ENCODE results near the gene FICD.

The FICD gene

DNA sequence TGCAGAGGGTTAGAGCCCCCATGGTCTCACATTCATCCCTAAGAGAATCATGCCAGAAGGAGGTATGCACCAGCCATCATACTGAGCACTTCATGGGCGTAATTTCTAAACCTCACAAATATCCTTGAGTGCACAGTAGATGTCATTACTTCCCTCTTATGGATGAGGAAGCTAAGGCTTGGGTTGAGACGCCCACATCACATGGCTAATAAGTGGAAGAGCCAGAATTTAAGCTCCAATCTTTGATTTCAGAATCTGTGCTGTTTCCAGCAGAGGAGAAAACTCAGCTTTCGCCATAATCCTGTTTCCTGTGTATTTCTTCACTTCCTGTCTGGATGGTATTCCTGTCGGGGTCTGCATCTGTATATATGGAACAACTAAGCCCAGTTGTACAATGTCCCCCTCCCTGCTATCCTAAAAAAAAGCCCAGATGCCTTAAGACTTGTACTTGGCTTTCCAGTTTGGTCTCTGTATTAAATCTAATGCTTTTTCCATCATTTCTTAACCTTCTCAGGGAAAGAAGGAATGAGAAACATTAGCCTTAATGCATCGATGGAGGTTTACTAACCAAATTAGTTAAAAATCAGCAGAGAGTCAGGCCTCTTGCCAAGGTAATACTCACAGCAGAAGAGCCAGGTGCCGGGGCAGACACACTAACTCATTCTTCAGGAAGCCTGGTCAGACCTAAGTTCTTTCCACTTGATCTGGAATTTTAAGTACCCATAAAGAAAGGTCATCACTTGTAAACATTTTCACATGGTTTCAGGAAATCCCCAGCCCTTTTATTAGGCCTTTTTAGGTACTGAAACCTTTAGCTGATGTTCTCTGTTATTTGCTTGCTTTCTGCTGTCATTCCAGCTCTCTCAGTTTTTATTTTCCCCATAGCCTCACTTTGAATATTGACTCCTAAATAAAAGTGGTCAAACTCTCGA lies 52.6 kb downstream of the FICD start:
- no peak for DNase-seq

DNA sequence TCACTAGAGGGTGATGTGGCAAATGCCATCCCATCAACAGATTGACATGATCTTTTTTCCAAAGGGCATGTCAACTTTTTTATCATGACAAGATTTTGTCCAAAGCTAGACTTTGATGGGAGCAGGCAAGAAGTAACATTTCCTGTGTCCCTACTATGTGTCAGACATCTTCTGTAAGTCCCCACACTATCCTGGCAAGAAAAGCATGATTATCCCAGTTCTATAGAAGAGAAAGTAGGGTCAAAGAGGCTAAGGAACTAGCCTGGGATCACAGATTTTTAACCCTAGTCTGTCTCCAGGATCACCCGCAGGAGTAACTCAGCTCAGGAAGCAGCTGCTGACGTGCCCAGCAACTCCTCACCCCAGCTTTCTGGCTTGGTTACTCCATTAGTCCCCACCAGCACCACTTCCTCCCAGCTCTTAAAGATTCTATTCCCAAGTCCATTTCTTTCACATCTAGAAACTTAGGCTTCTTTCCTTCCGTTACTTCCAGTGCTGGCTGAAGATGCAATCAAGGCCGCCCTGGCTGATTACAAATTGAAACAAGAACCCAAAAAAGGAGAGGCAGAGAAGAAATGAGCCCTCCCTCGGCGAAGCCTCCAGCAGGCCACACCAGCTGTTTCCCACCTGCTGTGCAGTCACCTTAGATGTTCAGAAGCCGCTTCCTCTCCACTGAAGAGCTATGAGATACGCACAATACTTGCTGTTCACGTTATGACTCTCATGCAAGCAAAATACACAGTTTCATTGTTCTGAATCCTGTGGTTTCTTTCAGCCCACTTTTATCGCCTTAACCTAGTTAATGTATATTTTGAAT lies 53.5 kb downstream of the FICD start:
- DNase-seq = peak; percentile 79

Data from activated CD4-positive, alpha-beta T cell treated with anti-CD3 and anti-CD28 coated beads for 48 hours (primary cell).